Measurements from ENCODE around the gene FCHO2.

GRCh38 chr5:73093943-73094342 is 138.1 kb downstream of the FCHO2 start:
- no peak for TF ChIP-seq CTCF (IDR thresholded peaks at IDR 0.05)
- no peak for TF ChIP-seq POLR2A (IDR thresholded peaks at IDR 0.05)
